Astrocyte of the cerebellum (primary cell): ENCODE results near the gene PPAN.

Experiments used
- DNase-seq: peaks from one replicate; pipeline ENCODE4 v3.0.0-alpha.2; 2011; ENCODE audit warnings: low read depth
- H3K4me3 ChIP-seq: 2 replicates; pipeline ENCODE4 v1.5.1; 2011; ENCODE audit warnings: mild to moderate bottlenecking, low read depth, low read length, moderate library complexity
- in situ Hi-C: cut with HindIII; loops from 2 replicates; pipeline ENCODE4 v1.10.0; 2017; ENCODE audit warnings: low sequenced_read_pairs
- TF ChIP-seq, protein P1 (sequence below): IDR thresholded peaks from 2 replicates; pipeline ENCODE4 v1.5.1; 2012; ENCODE audit warnings: low read length, low read depth, moderate library complexity, mild to moderate bottlenecking; ENCODE audit errors: missing control alignments

Gene PPAN

GRCh38 chr19:10086591-10087192 is 19.5 kb upstream of the PPAN start:
- TF ChIP-seq, protein P1, sequence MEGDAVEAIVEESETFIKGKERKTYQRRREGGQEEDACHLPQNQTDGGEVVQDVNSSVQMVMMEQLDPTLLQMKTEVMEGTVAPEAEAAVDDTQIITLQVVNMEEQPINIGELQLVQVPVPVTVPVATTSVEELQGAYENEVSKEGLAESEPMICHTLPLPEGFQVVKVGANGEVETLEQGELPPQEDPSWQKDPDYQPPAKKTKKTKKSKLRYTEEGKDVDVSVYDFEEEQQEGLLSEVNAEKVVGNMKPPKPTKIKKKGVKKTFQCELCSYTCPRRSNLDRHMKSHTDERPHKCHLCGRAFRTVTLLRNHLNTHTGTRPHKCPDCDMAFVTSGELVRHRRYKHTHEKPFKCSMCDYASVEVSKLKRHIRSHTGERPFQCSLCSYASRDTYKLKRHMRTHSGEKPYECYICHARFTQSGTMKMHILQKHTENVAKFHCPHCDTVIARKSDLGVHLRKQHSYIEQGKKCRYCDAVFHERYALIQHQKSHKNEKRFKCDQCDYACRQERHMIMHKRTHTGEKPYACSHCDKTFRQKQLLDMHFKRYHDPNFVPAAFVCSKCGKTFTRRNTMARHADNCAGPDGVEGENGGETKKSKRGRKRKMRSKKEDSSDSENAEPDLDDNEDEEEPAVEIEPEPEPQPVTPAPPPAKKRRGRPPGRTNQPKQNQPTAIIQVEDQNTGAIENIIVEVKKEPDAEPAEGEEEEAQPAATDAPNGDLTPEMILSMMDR = no peak
- in situ Hi-C loops = no loop called here
- peak overlapping the region; percentile 95 for H3K4me3 ChIP-seq
- DNase-seq = no peak

DNA sequence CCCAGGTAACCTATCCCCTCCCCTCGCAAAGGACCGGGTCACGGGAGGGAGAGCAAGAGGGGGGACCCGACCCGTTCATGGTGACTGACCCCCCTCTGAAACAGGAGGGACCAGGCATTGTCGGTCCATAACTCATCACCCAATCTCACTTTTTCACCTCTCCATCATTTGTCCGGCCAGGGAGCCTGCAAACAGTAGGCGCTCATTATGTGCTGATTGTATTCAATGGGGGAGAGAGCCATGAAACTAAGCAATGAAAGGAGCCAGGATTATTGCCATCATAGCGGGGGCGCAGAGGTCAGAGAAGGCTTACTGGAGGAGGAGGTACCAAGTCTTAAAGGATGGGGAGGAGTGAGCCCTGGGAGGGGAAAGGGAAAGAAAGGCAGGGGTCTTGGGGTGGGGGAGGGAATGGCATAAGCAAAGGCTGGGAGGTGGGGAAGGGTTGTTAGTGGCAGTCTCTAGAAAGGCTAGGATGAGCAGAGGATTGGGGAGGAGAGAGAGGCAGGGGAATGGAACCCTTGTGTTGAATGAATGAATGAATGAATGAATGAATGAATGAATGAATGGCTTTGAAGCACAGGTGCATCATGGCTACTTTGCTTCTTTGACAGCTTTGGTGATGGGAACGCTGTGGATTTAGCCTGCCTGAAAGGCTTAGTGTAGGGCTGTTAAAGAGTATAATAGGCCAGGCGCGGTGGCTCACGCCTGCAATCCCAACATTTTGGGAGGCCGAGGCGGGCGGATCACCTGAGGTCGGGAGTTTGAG is 18.7 kb upstream of the PPAN start:
- DNase-seq = no peak
- TF ChIP-seq, protein P1 = no peak
- peak overlapping the region; percentile 95 for H3K4me3 ChIP-seq
- in situ Hi-C loops = no loop called here

DNA sequence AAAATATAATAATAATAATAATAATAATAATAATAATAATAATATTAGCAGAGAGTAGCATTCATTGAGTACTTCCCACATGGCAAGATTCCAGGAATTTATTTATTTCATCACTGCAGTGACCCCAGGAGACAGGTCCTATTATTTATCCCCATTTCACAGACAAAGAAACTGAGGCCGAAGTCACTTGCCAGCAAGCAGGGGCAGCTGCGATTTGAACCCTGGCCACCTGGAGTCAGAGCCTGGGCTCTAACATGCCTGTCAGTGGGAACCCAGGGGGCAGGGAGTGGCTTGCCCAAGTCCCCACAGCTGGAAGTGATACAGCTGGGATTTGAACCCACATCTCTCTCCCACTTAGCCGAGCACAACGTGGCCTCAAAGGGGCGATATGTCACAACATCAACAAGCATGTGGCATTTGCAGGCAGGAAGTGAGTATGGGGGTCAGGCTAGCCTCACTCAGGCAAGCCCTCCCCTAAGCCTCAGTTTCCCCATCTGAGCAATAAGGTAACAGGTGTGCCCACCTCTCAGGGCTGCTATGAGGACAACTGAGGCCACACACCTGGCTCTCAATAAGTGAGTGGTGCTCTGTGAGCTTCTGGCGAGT is 17.1 kb upstream of the PPAN start:
- in situ Hi-C loops = no loop called here
- no peak overlapping the region for H3K4me3 ChIP-seq
- no peak for DNase-seq
- TF ChIP-seq, protein P1 = no peak

- TF ChIP-seq, protein P1 = no peak
- no peak overlapping the region for H3K4me3 ChIP-seq
- in situ Hi-C loops = no loop called here
- no peak for DNase-seq
Measured at GRCh38 chr19:10089801-10090375, 16.3 kb upstream of the PPAN start.

DNA sequence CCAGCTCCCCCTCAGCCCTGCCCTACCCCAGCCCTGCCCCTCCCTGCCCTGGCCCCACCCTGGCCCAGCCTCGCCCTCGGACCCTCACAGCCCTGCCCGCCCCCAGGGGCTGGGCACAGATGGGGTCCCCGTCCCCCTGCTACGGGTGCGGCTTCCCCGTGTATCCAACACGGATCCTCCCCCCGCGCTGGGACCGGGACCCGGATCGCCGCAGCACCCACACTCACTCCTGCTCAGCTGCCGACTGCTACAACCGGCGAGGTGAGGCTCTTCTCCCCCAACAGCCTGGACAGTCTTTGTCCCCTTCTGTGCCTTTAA is 14.8 kb upstream of the PPAN start:
- TF ChIP-seq, protein P1 = no peak
- in situ Hi-C loops = no loop called here
- no peak for DNase-seq
- no peak overlapping the region for H3K4me3 ChIP-seq

DNA sequence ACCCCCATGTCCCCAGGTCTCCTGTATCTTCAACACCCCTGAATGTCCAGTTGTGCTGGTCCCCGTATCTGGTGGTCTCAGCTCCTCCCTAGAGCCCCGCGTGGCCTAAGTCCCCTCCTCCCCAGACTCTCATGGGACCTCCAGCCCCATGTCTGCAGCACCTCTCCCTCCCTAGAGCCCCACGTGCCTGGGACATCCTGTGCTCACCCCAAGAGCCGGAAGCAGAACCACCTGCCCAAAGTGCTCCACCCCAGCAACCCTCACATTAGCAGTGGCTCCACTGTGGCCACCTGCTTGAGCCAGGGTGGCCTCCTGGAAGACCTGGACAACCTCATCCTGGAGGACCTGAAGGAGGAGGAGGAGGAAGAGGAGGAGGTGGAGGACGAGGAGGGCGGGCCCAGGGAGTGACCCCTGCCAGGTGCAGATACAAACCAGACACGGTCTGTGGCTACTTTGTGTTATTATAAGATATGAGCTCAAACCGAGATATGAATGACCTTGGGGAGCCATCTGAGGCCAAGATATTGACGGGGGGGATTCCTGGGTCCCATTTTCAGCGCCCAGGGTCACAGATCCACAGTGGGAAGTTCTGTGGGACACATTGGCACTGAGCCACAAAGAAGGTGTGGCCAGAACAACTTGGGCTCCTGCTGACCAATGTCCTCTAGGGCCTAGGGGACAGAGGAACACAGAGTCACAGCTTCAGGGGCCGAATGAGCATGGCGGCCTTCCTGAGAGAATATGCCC is 14.1 kb upstream of the PPAN start:
- no peak overlapping the region for H3K4me3 ChIP-seq
- no peak for DNase-seq
- TF ChIP-seq, protein P1 = no peak
- in situ Hi-C loops = no loop called here
